GM13977 (cell line): Measurements from ENCODE around the gene TUBB3.
"Not testable (repeated sequence)": the region's sequence is repeated elsewhere in the genome, so short reads cannot be mapped to it uniquely, and the experiment has no call there.

ENCODE experiments used
- DNase-seq: peaks from one replicate; pipeline ENCODE4 v3.0.0; 2012; ENCODE audit warnings: low spot score
- CTCF ChIP-seq: IDR thresholded peaks from 2 replicates; pipeline ENCODE4 v1.5.1; 2012; ENCODE audit warnings: mild to moderate bottlenecking, control low read depth; ENCODE audit not compliant: insufficient read depth; ENCODE audit errors: extremely low read depth, missing control alignments
- in situ Hi-C: fragments of 300-500 bp; cut with MboI; formaldehyde crosslinking; loops from one replicate; pipeline ENCODE4 v1.12.0; 2022; ENCODE audit warnings: low sequenced_read_pairs, low pct_unique_long_range_greater_than_20kb, mixed read lengths, inconsistent platforms; ENCODE audit not compliant: unreplicated experiment

The TUBB3 gene

GRCh38 chr16:89924297-89924924 lies 1.3 kb downstream of the TUBB3 start:
- DNase-seq, result peak; percentile 62
- in situ Hi-C loops, result no loop called here

GRCh38 chr16:89924925-89925307 lies 1.8 kb downstream of the TUBB3 start:
- DNase-seq, result no peak
- TF ChIP-seq CTCF, result no peak
- in situ Hi-C loops, result no loop called here

More at GRCh38 chr16:89924297-89924924, 1.3 kb downstream of the TUBB3 start:
- TF ChIP-seq CTCF, result no peak

GRCh38 chr16:89925596-89926079 lies 2.5 kb downstream of the TUBB3 start:
- no peak for DNase-seq
- in situ Hi-C loops, result no loop called here
- no peak for TF ChIP-seq CTCF

GRCh38 chr16:89931305-89931896 lies 8.3 kb downstream of the TUBB3 start:
- in situ Hi-C loops, result no loop called here
- no peak for TF ChIP-seq CTCF

GRCh38 chr16:89931964-89932363 lies 8.8 kb downstream of the TUBB3 start:
- no peak for DNase-seq
- in situ Hi-C loops, result no loop called here
- TF ChIP-seq CTCF, result no peak

More at GRCh38 chr16:89931305-89931896, 8.3 kb downstream of the TUBB3 start:
- no peak for DNase-seq

GRCh38 chr16:89934019-89934418 lies 10.9 kb downstream of the TUBB3 start:
- in situ Hi-C loops, DNase-seq: not testable (repeated sequence)
